HG03342 (cell line): ENCODE data around the gene KLK4.
"Not testable (repeated sequence)": the region's sequence is repeated elsewhere in the genome, so short reads cannot be mapped to it uniquely, and the experiment has no call there.

Experiments
- ATAC-seq: cut with Tn5 transposase; IDR thresholded peaks from one replicate; pipeline ENCODE4 v1.9.1; 2021; ENCODE audit warnings: mild to moderate bottlenecking, moderate library complexity; ENCODE audit not compliant: unreplicated experiment

The KLK4 gene

DNA sequence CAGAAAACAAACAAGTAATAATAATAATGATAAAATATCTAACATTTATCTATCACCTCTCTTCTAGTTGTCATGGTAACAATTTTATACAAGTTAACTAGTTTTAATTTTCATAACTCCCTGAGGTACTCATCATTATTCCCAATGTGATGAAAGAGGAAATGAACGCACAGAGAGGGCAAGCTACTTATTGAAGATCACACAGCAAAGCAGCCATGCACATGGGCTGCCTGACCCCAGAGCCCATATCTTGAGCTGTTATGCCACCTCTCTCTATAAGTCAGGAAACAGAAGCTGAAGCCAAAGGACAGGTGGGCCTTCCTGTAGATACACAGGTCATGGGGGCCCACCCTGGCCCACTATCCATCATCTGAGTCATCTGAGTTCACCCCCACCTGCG, 4.9 kb upstream of the KLK4 start:
- no peak for ATAC-seq

DNA sequence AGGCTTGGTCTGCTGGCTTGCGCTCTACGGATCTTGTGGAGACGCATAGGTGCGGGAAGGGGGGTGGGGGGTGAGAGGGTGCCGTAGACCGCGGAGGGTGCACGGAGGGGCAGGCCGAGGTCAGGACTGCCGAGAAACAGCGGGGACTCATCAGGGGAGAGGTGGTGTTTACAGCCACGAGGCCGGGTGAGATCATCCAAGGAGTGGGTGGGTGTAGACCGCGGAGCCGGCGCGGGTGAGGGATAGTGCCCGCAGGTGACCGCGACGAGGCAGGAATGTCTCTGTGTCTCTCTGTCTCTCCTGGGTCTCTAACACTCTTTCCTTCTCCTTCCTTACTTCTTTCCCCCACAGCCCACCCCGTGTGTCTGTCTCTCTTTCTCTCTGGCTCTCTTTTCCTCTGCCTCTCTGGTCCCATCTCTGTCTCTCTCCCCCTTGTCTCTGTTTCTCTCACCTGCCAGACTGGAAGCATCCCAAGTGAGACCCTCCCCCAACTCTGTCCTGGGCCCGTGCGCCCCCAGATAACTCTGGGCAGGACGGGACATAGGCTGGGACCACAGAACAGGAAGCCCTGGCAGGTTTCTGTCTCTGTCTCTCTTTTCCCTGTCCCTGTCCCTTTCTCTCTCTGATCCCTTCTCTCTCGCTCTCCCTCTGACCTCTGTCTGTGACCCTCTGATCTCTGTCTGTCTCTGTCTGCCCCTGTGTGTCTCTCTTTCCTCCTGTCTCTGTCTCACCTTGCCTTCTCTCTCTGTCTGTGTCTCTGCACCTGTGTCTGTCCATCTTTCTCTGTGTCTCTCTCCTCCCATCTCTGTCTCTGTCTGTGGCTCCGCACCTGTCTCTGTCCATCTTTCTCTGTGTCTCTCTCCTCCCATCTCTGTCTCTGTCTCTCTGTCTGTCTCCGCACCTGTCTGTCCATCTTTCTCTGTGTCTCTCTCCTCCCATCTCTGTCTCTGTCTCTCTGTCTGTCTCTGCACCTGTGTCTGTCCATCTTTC, 1.8 kb upstream of the KLK4 start:
- ATAC-seq: no peak

DNA sequence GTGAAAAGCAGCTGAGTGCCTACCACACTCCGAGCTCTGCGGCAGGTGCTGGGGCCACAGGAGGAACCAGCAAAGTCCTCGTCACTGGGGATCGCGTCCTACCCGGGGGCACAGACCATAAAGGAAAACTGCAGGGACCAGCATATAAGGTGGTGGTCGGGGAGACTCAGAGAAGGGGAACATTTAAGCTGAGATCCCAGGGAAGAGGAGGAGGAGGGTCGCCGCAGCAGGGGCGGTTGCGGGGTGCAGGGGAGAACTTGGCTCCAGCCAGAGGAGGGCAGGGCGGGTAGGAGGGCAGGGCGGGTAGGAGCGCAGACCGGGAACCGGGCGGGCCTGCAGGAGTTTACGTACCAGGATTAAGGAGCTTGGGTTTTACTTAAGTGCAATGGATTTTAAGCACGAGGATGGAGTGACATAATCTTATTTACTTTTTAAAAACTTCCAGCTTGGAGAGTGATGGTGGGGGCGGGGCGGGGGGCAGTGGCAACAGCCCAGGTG, 956 bp upstream of the KLK4 start:
- ATAC-seq: no peak

DNA sequence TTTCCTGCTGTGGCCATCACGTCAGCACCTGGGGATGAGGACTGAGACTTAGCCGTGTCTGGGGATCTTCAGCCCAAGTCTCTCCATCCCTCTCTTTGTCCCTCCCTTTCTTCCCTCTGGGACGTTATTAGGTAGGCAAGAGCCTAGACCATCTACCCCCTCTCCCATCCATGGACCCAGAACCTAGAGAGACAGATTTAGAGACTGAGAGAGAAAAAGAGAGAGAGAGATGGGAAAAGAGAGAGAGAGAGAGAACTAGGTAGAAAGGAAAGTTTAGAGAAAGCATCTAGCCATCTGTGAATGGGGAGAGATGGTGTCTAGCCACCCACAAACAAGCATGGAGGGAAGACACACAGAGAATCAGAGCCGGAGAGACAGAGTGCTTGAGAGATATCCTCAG, 473 bp downstream of the KLK4 start:
- ATAC-seq: no peak

DNA sequence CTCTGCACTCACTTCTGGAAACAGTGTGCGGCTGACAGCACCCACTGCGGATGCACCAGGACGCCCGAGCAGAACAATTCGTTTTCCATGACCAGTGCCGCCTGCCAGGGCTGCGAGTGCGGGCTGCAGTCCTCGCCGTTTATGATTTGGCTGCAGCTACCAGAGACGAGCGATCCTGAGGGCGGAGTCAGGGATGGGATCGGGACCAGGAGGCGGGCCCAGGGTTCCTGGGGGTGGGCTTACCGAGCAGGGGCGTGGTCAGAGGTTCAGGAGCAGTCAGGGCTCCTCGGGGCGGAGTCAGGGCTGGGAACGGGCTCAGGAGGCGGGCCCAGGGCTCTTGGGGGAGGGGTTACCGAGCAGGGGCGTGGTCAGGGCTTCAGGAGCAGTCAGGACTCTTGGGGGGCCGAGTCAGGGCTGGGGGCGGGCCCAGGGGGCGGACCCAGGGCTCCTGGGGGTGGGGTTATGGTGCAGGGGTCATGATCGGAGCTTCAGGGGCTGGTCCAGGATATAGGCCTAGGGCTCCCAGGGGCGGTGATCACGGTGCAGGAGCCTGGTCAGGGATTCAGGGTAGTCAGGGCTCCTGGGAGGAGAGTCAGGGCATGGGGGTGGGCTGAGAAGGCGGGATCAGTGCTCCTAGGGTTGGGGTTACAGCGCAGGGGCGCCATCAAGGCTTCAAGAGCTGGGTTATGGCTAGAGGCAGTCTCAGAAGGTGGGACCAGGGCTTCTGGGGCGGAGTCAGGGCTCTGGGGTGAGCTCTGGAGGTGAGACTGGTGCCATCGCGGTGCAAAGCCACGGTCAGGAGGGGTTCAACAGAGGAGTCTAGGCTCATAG, 1.7 kb downstream of the KLK4 start:
- peak; percentile 63 for ATAC-seq

GRCh38 chr19:50908336-50908735, 2.9 kb downstream of the KLK4 start:
- ATAC-seq: no peak

DNA sequence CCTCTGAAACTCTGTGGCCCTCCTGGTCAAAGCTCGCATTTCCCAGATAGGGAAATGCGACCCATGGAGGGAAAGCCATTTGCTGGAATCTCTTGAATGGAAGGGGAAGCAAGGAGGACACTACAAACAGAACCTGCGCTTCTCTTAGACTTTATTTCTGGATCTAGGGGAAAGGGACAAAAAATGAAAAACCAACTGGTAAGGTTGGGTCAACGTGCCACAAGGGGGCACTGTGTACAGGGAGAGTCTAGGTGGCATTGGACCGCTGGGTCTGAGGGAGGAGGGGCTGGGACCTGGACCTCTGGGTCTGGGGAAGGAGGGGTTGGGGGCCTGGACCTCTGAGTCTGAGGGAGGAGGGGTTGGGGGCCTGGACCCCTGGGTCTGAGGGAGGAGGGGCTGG, 5.0 kb downstream of the KLK4 start:
- no peak for ATAC-seq

DNA sequence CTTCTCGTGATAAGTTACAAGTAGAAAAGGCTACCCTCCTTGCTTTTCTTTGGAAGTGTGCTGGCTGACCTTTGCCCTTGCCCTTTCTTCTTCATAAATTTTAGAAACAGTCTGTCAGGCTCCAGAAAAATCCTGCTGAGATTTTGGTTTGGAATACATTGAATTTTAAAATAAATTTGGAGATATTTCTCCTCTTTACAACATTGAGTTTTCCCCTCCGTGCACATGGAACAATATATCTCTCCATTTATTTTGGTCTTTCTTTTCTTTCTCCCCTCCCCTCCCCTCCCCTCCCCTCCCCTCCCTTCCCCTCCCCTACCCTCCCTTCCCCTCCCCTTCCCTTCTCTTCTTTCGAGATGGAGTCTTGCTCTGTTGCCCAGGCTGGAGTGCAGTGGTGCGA, 8.6 kb downstream of the KLK4 start:
- ATAC-seq: no peak

- no peak for ATAC-seq
Observed at GRCh38 chr19:50899569-50899968, 11.6 kb downstream of the KLK4 start.

DNA sequence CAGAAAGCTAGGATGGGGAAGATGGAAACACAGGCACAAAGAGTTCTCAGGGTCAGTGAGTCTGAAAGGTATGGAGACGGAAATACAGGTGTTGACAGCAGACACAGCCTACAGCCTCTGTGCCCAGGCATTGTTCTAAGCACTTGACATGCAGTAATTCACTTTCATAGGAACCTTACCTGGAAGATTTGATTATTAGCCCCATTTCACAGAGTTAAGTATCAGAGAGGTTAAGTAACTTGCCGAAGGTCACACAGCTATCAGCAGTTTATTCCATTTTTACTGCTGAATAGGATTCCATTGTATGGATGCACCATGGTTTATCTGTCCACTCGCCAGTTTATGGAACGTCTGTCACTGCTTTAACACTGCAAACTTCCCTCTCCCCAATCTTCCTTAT, 13.2 kb downstream of the KLK4 start:
- ATAC-seq: no peak

- no peak for ATAC-seq
Observed at GRCh38 chr19:50897612-50898011, 13.6 kb downstream of the KLK4 start.

- ATAC-seq: peak; percentile 31
Observed at GRCh38 chr19:50897191-50897607, 14.0 kb downstream of the KLK4 start.

DNA sequence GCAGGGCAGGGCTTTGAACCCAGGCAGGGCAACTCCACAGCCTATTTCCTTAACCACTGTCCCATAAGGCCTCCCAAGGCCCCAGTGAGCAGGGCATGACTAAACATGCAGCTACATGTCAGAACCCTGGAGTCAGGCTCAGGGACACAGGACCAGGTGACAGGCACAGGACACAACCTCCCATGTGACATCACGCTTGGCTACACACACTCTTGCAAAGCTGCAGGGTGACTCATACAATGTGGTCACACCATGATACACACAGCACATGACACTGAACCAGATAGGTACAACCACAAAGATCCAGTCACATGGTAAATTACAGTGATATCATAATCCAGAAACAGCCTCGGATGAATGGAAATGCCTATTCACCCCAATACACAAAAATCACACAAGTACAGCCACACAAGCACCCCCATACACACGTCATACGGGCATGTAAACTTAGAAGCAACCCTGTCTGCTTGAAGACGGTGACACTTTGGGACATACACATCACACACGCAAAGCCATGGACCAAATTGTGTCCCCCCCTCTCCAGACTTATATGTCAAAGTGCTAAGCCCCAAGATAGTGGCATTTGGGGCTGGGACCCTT, 14.5 kb downstream of the KLK4 start:
- ATAC-seq: peak; percentile 78

GRCh38 chr19:50896089-50896590, 15.1 kb downstream of the KLK4 start:
- not testable (repeated sequence) for ATAC-seq

- no peak for ATAC-seq
Observed at GRCh38 chr19:50894478-50895356, 16.5 kb downstream of the KLK4 start.

GRCh38 chr19:50893047-50893736, 18.0 kb downstream of the KLK4 start:
- ATAC-seq: no peak

GRCh38 chr19:50891253-50891625, 20.0 kb downstream of the KLK4 start:
- ATAC-seq: no peak

DNA sequence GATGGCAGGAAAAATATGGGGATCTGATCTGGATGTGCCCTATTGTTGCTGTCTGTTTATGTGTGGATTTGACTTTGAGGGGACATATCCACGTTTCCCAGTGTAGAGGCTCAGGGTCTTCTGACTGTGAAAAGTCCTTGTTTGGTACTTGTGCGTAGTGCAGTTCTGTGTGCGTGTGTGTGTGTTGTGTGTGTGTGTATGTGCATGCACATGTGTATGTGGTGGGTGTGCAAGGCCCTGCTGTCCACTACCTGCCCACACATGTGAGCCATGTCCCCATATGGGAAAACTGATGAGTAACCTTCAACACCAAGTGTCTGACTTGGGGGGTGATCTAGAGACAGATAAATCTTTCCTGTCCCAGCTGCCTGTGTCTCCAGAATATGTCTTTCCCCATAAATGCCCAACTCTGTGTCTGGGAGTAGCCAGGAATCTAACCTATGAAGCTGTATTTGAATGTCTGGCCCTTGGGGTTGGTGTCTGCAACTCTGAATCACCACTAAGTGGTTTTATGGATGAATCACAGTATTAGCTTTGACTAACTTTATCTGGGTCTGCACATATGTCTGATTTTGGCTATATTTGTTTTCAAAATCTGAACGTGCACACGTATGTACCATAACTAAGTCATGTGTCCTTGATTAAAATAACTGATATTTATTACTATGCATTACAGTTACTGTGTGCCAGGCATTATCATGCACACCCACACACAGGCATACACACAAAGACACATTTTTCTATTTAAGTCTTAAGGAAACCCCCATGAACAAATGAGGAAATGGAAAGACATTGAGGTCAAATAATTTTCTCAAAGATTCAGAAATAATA, 20.6 kb downstream of the KLK4 start:
- ATAC-seq: no peak

- no peak for ATAC-seq
Observed at GRCh38 chr19:50889638-50890037, 21.6 kb downstream of the KLK4 start.
